ENCODE measurements around the gene LRRC75B. TPM values are rescaled to one million over a fixed set of nuclear protein-coding genes. Genes with fewer than 3 reads are reported as not detected.
"Not testable (repeated sequence)": the region's sequence is repeated elsewhere in the genome, so short reads cannot be mapped to it uniquely, and the experiment has no call there.

The LRRC75B gene, protein sequence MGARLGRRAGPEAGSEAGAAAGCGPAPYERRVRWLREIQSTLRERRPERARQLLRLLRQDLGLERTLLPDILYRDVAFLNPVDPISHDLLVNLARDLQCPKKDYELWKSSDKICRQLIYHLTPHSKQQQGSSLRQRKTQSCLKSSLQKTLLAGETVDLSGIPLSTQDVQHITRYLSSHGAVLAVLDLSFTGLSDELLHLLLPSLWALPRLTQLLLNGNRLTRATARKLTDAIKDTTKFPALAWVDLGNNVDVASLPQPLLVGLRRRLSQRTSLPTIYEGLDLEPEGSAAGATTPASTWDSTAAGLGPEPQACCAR
- total RNA-seq: 1 to 10 TPM in 1 of 2 experiments, under 1 TPM in 1; 0.64 to 1.0 TPM

GRCh38 chr22:24592851-24593558, at the start of gene LRRC75B:
TSS of gene LRRC75B (minus strand) at chr22:24593073. CDS start at chr22:24593039, 34 bp downstream.
- peak within 1 kb of the TSS; percentile 77 for H3K4me3 Mint-ChIP-seq
- ChIA-PET CTCF (no interaction called here), POLR2A (interaction anchor here (0.6 kb wide), 1 partner anchor 301 kb away, joined by 3 read pairs; no protein-coding TSS in a partner anchor)
- no peak for DNase-seq
- no peaks in the 10 kb centered on the region for H3K36me3 Mint-ChIP-seq (ENCODE audit: low read depth)
- peak within 1 kb of the TSS; percentile 9 for H3K27ac Mint-ChIP-seq
- H3K27me3 Mint-ChIP-seq: peaks cover 2% of the 10 kb centered on the region
- H3K4me1 Mint-ChIP-seq: peaks cover 8% of the 10 kb centered on the region
- no peaks in the 10 kb centered on the region for H3K9me3 Mint-ChIP-seq

DNA sequence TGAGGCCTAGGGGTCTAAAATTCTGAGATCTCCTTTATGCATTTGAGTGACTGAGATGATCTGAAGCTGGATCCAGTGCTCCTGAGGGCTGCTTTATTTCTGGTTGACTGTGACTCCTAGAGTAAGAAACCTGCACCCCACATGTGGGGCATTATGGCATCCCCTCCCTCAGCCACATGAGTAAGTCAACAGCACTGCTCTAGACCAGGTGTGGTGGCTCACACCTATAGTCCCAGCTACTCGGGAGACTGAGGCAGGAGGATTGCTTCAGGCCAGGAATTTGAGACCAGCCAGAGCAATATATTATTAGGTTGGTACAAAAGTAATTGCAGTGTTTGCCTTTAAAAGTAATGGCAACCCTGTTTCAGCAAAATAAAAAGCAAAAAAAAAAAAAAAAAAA, 49.4 kb upstream of the LRRC75B start:
- H3K27me3 Mint-ChIP-seq; H3K4me3 Mint-ChIP-seq; H3K36me3 Mint-ChIP-seq (ENCODE audit: low read depth); H3K4me1 Mint-ChIP-seq; DNase-seq; H3K27ac Mint-ChIP-seq; POLR2A ChIA-PET; H3K9me3 Mint-ChIP-seq; CTCF ChIA-PET: not testable (repeated sequence)

DNA sequence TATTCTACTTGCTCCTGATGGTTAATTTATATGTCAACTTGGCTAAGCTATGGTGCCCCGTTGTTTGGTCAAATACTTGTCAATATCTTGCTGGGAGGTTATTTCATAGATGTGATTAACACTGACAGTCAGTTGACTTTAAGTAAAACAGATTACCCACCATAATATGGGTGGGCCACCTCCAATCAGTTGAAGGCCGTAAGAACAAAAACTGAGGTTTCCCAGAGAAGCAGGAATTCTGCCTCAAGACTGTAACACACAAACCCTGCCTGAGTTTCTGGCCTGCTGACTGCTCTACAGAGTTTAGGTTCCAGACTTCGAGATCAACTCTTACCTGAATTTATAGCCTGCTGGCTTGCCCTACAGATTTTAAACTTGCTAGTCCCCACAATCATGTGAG, 43.6 kb upstream of the LRRC75B start:
- DNase-seq; CTCF ChIA-PET; H3K36me3 Mint-ChIP-seq (ENCODE audit: low read depth); H3K4me3 Mint-ChIP-seq; POLR2A ChIA-PET; H3K9me3 Mint-ChIP-seq; H3K27me3 Mint-ChIP-seq: not testable (repeated sequence)
- H3K27ac Mint-ChIP-seq: peak overlapping the region; percentile 63
- peaks cover 25% of the 10 kb centered on the region for H3K4me1 Mint-ChIP-seq

GRCh38 chr22:24634776-24635389, 42.0 kb upstream of the LRRC75B start:
- Mint-ChIP-seq H3K27ac (peak overlapping the region; percentile 89), H3K4me1 (peaks cover 25% of the 10 kb centered on the region)
- CTCF ChIA-PET: interaction anchor here (0.9 kb wide), 1 partner anchor 55 kb away, joined by 3 read pairs; no protein-coding TSS in a partner anchor
- POLR2A ChIA-PET; H3K36me3 Mint-ChIP-seq (ENCODE audit: low read depth); H3K27me3 Mint-ChIP-seq; H3K9me3 Mint-ChIP-seq; H3K4me3 Mint-ChIP-seq: not testable (repeated sequence)
- peak; percentile 44 for DNase-seq

DNA sequence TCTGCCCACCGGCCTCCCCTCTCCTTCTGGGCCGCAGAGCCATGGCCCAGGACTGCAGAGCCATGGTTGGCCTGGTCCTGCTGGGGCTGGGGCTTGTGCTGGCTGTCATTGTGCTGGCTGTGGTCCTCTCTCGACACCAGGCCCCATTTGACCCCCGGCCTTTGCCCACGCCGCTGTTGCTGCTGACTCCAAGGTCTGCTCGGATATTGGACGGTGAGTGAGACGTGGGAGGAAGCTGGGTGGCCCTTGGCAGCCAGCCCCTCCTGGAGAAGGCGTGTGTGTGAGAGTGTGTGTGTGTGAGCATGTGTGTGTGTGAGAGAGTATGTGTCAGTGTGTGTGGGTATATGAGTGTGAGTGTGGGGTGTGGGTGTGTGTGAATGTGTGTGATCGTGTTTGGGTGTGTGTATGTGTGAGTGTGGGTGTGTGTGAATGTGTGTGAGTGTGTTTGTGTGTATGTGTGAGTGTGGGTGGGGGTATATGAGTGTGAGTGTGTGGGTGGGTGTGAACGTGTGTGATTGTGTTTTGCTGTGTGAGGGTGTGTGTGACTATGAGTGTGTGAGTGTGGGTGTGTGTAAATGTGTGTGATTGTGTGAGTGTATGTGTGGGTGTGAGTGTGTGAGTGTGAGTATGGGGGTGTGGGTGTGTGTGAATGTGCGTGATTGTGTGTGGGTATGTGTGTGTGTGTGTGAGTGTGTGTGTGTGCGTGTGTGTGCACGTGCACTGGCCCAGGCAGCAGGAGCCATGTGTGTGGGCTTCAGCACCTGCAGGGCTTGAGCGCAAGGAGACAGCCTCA, 40.6 kb upstream of the LRRC75B start:
- H3K9me3 Mint-ChIP-seq; CTCF ChIA-PET; H3K36me3 Mint-ChIP-seq (ENCODE audit: low read depth); POLR2A ChIA-PET; H3K27me3 Mint-ChIP-seq; H3K4me3 Mint-ChIP-seq; DNase-seq: not testable (repeated sequence)
- peaks cover 25% of the 10 kb centered on the region for H3K4me1 Mint-ChIP-seq
- peak overlapping the region; percentile 61 for H3K27ac Mint-ChIP-seq

- H3K4me3 Mint-ChIP-seq; DNase-seq; CTCF ChIA-PET; H3K27ac Mint-ChIP-seq; H3K9me3 Mint-ChIP-seq; H3K36me3 Mint-ChIP-seq (ENCODE audit: low read depth); POLR2A ChIA-PET; H3K27me3 Mint-ChIP-seq: not testable (repeated sequence)
- peaks cover 25% of the 10 kb centered on the region for H3K4me1 Mint-ChIP-seq
Observed at GRCh38 chr22:24632642-24633041, 39.8 kb upstream of the LRRC75B start.

DNA sequence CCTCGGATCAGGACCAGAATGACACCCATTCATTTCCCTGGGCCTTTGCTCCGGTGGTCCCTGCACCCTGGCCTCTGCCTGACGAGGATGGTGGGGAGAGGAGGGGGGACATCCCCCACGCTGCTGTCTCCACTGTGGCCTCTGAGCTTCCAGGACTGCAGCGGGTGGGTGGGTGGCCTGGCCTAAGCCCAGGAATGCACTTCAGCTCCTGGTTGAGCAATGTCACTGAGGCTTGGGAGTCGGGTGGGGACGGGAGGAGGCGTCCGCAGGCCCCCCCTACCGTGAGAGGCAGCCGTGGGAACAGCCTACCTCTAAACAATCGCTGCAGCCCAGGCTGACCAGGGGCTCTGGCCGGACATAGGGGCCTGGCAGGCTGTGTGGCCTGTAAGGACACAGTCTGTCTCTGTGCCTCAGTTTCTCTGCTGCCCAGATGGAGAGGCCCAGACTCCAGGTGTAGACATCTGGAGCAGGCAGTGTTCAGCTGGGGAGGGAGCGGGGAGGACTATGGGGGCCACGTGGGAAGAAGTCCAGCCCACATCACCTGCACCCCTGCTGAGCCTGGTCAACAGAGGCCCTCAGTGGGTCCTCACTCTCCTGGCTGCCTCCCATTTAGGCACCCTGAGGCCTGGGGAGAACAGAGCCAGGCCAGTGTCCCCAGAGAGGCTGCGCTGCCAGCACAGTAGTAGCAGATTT, 38.7 kb upstream of the LRRC75B start:
- H3K4me1 Mint-ChIP-seq: peaks cover 23% of the 10 kb centered on the region
- DNase-seq; POLR2A ChIA-PET; CTCF ChIA-PET; H3K36me3 Mint-ChIP-seq (ENCODE audit: low read depth); H3K27me3 Mint-ChIP-seq; H3K9me3 Mint-ChIP-seq; H3K4me3 Mint-ChIP-seq; H3K27ac Mint-ChIP-seq: not testable (repeated sequence)

DNA sequence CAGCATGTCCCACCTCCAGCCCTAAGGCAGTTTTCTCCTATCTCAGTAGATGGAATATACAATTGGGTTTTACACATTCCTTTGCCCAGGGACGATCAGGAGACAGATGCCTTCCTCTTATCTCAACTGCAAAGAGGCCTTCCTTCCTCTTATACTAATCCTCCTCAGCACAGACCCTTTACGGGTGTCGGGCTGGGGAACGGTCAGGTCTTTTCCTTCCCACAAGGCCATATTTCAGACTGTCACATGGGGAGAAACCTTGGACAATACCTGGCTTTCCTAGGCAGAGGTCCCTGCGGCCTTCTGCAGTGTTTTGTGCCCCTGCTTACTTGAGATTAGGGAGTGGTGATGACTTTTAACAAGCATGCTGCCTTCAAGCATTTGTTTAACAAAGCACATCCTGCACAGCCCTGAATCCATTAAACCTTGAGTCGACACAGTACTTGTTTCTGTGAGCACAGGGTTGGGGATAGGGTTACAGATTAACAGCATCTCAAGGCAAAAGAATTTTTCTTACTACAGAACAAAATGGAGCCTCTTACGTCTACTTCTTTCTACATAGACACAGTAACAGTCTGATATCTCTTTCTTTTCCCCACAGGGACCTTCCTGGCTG, 38.0 kb upstream of the LRRC75B start:
- H3K36me3 Mint-ChIP-seq (ENCODE audit: low read depth); DNase-seq; POLR2A ChIA-PET; H3K27me3 Mint-ChIP-seq; H3K9me3 Mint-ChIP-seq; CTCF ChIA-PET; H3K4me3 Mint-ChIP-seq; H3K27ac Mint-ChIP-seq: not testable (repeated sequence)
- peaks cover 19% of the 10 kb centered on the region for H3K4me1 Mint-ChIP-seq

GRCh38 chr22:24629069-24629468, 36.2 kb upstream of the LRRC75B start:
- DNase-seq: peak; percentile 23
- H3K4me1 Mint-ChIP-seq; POLR2A ChIA-PET; CTCF ChIA-PET; H3K27ac Mint-ChIP-seq; H3K36me3 Mint-ChIP-seq (ENCODE audit: low read depth); H3K4me3 Mint-ChIP-seq; H3K27me3 Mint-ChIP-seq; H3K9me3 Mint-ChIP-seq: not testable (repeated sequence)

- H3K27me3 Mint-ChIP-seq; DNase-seq; H3K4me1 Mint-ChIP-seq; CTCF ChIA-PET; H3K36me3 Mint-ChIP-seq (ENCODE audit: low read depth); H3K27ac Mint-ChIP-seq; H3K4me3 Mint-ChIP-seq; POLR2A ChIA-PET; H3K9me3 Mint-ChIP-seq: not testable (repeated sequence)
Observed at GRCh38 chr22:24627911-24628310, 35.0 kb upstream of the LRRC75B start.

- H3K4me3 Mint-ChIP-seq; POLR2A ChIA-PET; CTCF ChIA-PET; H3K36me3 Mint-ChIP-seq (ENCODE audit: low read depth); H3K9me3 Mint-ChIP-seq; H3K27me3 Mint-ChIP-seq: not testable (repeated sequence)
- Mint-ChIP-seq H3K27ac (peak overlapping the region; percentile 76), H3K4me1 (peaks cover 10% of the 10 kb centered on the region)
- peak; percentile 58 for DNase-seq
Observed at GRCh38 chr22:24622596-24622995, 29.7 kb upstream of the LRRC75B start.

GRCh38 chr22:24621244-24621643, 28.4 kb upstream of the LRRC75B start:
- H3K27me3 Mint-ChIP-seq, H3K4me3 Mint-ChIP-seq, POLR2A ChIA-PET, H3K9me3 Mint-ChIP-seq, DNase-seq, CTCF ChIA-PET: not testable (repeated sequence)
- Mint-ChIP-seq H3K36me3 (ENCODE audit: low read depth) (peaks cover 13% of the 10 kb centered on the region), H3K4me1 (peaks cover 10% of the 10 kb centered on the region), H3K27ac (peak overlapping the region; percentile 62)

Data from activated CD4-positive, alpha-beta T cell treated with anti-CD3 and anti-CD28 coated beads, Interleukin-2, amount 10 ng/mL, durations not matched to agents 7 days and 5 days (primary cell).